ENCODE measurements around the gene CRYL1. TPM values are rescaled to one million over a fixed set of nuclear protein-coding genes. Genes with fewer than 3 reads are reported as not detected.

CRYL1 gene
- total RNA-seq, 1 donor from 2014 or later, result 13.1 TPM

GRCh38 chr13:20381401-20381800 lies 144.3 kb downstream of the CRYL1 start:
- H3K9me3 ChIP-seq, result no peaks in the 10 kb centered on the region
- no peak for DNase-seq (ENCODE audit: low spot score in 2 of 2)
- no peak overlapping the region for H3K4me3 ChIP-seq
- intact Hi-C loops (cut with DNase I), result no loop called here
- H3K27me3 ChIP-seq, result no peaks in the 10 kb centered on the region
- no peak overlapping the region for H3K27ac ChIP-seq
- TF ChIP-seq CTCF (IDR thresholded peaks at IDR 0.05), result no peak
- H3K4me1 ChIP-seq, result no peaks in the 10 kb centered on the region
- H3K36me3 ChIP-seq, result no peaks in the 10 kb centered on the region

DNA sequence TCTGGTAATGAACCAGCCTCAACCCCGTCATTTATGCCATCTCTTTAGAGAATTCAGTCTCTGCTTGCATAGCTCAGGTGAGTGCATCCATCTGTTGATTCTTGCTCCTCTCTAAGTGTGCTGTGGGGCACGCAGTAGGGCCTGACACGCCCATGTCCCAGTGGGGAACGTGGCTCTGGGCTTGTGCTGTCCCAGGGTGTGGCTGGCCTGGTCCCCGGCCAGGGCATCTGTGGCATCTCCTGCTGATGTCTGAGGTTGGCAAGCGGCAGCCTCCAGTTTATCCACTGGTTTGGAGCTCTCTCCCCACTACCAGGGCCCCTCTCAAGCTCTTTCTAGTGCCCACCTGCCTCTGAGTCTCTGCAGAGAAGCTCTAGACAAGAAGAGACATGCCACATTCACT lies 146.9 kb downstream of the CRYL1 start:
- H3K4me1 ChIP-seq, result no peaks in the 10 kb centered on the region
- DNase-seq (ENCODE audit: low spot score in 2 of 2), result no peak
- intact Hi-C loops (cut with DNase I), result no loop called here
- no peaks in the 10 kb centered on the region for H3K9me3 ChIP-seq
- H3K27ac ChIP-seq, result no peak overlapping the region
- H3K27me3 ChIP-seq, result no peaks in the 10 kb centered on the region
- no peak overlapping the region for H3K4me3 ChIP-seq
- no peaks in the 10 kb centered on the region for H3K36me3 ChIP-seq
- TF ChIP-seq CTCF (IDR thresholded peaks at IDR 0.05), result no peak

DNA sequence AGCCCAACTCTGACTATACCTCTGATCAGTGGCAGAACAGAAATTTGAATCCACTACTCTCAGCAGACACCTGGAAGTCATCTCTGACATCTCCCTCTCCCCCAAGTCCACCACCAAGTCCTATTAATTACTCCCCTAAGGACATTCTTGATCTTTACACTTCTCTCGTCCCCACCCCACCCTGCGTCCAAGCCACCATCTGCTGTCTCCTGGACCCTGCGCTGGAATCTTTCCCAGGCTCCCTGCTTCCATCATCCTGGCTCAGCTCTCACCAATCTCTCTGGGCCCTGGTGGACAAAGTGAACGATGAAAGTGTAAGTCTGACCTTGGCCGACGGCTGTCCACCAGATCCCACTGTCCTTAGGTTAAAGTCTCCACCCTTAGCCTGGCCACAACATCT lies 147.9 kb downstream of the CRYL1 start:
- H3K27me3 ChIP-seq, result no peaks in the 10 kb centered on the region
- no peak for TF ChIP-seq CTCF (IDR thresholded peaks at IDR 0.05)
- no peaks in the 10 kb centered on the region for H3K9me3 ChIP-seq
- H3K4me1 ChIP-seq, result no peaks in the 10 kb centered on the region
- H3K36me3 ChIP-seq, result no peaks in the 10 kb centered on the region
- intact Hi-C loops (cut with DNase I), result no loop called here
- no peak overlapping the region for H3K27ac ChIP-seq
- DNase-seq (ENCODE audit: low spot score in 2 of 2), result no peak
- no peak overlapping the region for H3K4me3 ChIP-seq

DNA sequence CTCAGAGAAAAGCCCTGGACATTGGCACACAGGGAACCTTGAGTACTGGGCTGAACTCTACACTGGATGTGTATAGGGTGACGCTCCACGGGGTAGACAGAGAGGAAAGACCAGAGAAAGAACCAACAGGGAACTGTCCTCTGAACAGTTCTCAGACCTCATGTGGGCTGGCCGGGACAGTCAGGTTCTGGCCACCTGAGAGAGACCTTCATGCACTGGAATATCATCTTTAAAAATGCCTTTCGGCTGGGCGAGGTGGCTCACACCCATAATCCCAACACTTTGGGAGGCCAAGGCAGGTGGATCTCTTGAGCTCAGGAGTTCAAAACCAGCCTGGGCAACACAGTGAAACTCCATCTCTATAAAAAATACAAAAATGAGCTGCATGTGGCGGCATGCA lies 149.8 kb downstream of the CRYL1 start:
- Histone ChIP-seq H3K27me3 (no peaks in the 10 kb centered on the region), H3K4me1 (no peaks in the 10 kb centered on the region), H3K36me3 (no peaks in the 10 kb centered on the region), H3K4me3 (no peak overlapping the region), H3K27ac (no peak overlapping the region), H3K9me3 (no peaks in the 10 kb centered on the region)
- no peak for DNase-seq (ENCODE audit: low spot score in 2 of 2)
- intact Hi-C loops (cut with DNase I), result no loop called here
- no peak for TF ChIP-seq CTCF (IDR thresholded peaks at IDR 0.05)

- no peaks in the 10 kb centered on the region for H3K4me1 ChIP-seq
- intact Hi-C loops (cut with DNase I), result no loop called here
- no peak for DNase-seq (ENCODE audit: low spot score in 2 of 2)
- no peak overlapping the region for H3K27ac ChIP-seq
- no peaks in the 10 kb centered on the region for H3K9me3 ChIP-seq
- H3K27me3 ChIP-seq, result no peaks in the 10 kb centered on the region
- no peak overlapping the region for H3K4me3 ChIP-seq
- TF ChIP-seq CTCF (IDR thresholded peaks at IDR 0.05), result no peak
- no peaks in the 10 kb centered on the region for H3K36me3 ChIP-seq
These were observed 151.8 kb downstream of the CRYL1 start for GRCh38 chr13:20373861-20374260.

DNA sequence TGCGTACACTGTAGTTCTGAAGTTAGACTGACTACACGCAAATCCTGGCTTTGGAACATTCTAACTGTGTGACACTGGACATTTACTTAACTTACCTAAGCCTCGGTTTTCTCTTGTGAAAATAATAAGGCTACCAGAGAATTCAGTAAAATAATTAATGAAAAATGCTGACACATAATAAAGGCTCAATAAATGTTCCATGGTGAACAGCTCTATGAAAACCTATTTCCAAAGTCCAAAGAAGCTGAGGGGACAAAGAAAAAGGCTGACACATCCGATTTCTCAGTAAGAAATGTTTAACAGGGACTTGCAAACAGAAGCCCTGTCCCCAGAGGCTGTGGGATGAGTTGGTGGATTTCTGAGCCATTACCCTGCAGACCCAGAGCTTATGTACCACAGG lies 153.8 kb downstream of the CRYL1 start:
- Histone ChIP-seq H3K4me3 (no peak overlapping the region), H3K4me1 (no peaks in the 10 kb centered on the region), H3K27me3 (no peaks in the 10 kb centered on the region), H3K36me3 (no peaks in the 10 kb centered on the region), H3K27ac (no peak overlapping the region), H3K9me3 (no peaks in the 10 kb centered on the region)
- TF ChIP-seq CTCF (IDR thresholded peaks at IDR 0.05), result no peak
- intact Hi-C loops (cut with DNase I), result no loop called here
- DNase-seq (ENCODE audit: low spot score in 2 of 2), result no peak
